Ectodermal cell (in vitro differentiated cells): ENCODE results near the gene TTC32.

Experiments
- H3K27ac ChIP-seq: 2 replicates; pipeline ENCODE4 v1.7.0; 2013; ENCODE audit warnings: mild to moderate bottlenecking, low read depth, low read length; ENCODE audit not compliant: insufficient read depth, poor library complexity, severe bottlenecking
- H3K27me3 ChIP-seq: 2 replicates; pipeline ENCODE4 v1.7.0; 2013; ENCODE audit warnings: mild to moderate bottlenecking, low read length; ENCODE audit not compliant: insufficient read depth, control insufficient read depth, poor library complexity, severe bottlenecking
- H3K36me3 ChIP-seq: one replicate; pipeline ENCODE4 v1.7.0; 2013; ENCODE audit warnings: low read length; ENCODE audit not compliant: control insufficient read depth, insufficient read depth
- H3K4me1 ChIP-seq: one replicate; pipeline ENCODE4 v1.7.0; 2013; ENCODE audit warnings: low read length; ENCODE audit not compliant: control insufficient read depth, insufficient read depth
- H3K4me3 ChIP-seq: 2 replicates; pipeline ENCODE4 v1.7.0; 2013; ENCODE audit warnings: low read depth, low read length, control low read depth; ENCODE audit not compliant: insufficient read depth
- H3K9me3 ChIP-seq: 2 replicates; pipeline ENCODE4 v1.7.0; 2013; ENCODE audit warnings: mild to moderate bottlenecking, low read length, moderate library complexity; ENCODE audit not compliant: control insufficient read depth
- WGBS, 2 experiments: methylation state at CpG; one replicate each; pipeline ENCODE4 v1.1.7; 2013; ENCODE audit warnings: missing lambda C conversion rate in 2 of 2; 5-methylcytosine and 5-hydroxymethylcytosine counted together

TTC32 gene

GRCh38 chr2:19854596-19855541 lies 46.9 kb downstream of the TTC32 start:
- H3K27ac ChIP-seq, result no peak overlapping the region
- 92 to 93% methylated on average over 19 to 20 of the region's 20 CpGs for WGBS, 2 experiments
- H3K4me3 ChIP-seq, result no peak overlapping the region
- no peaks in the 10 kb centered on the region for H3K4me1 ChIP-seq
- H3K9me3 ChIP-seq, result no peaks in the 10 kb centered on the region
- H3K36me3 ChIP-seq, result no peaks in the 10 kb centered on the region
- no peaks in the 10 kb centered on the region for H3K27me3 ChIP-seq

DNA sequence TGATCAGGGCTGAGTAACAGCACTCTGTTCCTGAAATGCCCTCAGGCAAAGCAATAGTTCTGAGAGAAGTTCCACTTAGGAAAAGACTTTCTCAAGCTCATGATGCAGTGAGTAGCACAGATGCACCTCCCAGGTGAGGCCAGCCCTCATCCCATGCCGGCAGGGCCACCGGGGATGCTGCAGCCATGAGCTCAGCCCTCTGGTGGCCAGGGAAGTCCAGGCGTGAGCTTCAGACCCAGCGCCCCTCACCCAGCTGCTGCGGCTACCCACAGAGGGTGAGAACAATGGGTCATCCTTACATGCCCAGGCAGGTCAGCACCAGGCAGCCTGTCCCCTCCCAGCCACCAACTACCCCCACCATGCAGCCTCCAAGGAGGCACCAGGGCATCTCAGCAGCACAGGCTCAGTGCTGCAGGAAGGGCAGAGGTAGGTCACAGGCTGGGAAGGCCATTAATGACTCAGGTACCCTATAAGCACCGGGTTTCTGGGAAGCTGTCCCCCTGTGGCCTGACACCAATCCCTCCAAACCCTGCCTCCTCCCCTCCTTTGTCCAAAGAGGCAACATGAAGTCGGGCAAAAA lies 50.6 kb downstream of the TTC32 start:
- H3K9me3 ChIP-seq, result no peaks in the 10 kb centered on the region
- no peaks in the 10 kb centered on the region for H3K4me1 ChIP-seq
- no peak overlapping the region for H3K27ac ChIP-seq
- no peaks in the 10 kb centered on the region for H3K27me3 ChIP-seq
- no peak overlapping the region for H3K4me3 ChIP-seq
- WGBS, 2 experiments, result 78 to 83% methylated on average over 7 of the region's 7 CpGs
- H3K36me3 ChIP-seq, result no peaks in the 10 kb centered on the region

DNA sequence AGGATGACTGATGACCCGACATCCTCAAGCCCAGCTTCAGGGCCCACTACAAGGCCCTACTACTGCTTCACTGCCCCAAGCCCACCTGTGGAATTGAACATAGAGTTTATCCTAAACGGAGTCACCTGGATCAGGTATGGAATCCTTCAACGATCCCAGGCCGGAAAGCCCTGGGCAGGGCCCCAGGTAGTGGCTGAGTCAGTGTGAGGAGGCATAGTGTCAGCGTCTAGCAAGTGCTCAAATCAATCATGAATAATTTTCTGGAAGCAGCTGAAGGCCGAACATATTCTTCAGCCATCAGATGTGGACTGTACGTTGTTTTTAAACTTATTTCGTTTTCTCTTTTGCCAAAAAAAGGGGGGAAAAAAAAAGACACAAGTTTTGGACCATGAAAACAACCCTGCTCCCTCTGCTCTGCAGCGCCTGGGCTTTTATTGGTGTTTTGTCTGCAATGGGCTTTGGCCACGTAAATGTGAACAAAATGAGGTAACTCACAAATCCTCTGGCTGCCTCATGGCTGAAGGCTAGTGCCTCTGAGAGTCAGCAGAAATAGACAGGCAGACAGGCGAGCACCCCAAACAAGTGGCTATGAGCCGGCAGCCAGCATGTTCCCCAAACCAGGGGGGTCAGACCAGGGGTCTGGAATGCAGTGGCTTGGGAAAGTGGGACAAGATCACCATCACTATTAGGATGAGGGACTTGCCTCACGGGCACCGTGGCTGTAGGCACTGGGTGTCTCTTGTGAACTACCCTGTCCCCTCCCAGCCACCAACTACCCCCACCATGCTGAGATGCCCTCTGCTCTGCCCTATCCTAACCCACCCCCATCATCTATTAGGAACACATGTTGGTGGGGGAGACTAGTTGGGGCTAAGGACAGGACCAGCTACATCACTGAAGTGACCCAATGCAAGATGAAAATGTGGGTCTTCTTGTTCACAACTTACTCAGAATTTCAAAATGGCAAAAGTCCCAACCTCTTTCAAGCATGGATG lies 51.4 kb downstream of the TTC32 start:
- Histone ChIP-seq H3K36me3 (no peaks in the 10 kb centered on the region), H3K9me3 (no peaks in the 10 kb centered on the region), H3K27ac (no peak overlapping the region), H3K4me3 (no peak overlapping the region), H3K4me1 (no peaks in the 10 kb centered on the region), H3K27me3 (no peaks in the 10 kb centered on the region)
- 89 to 90% methylated on average over 14 of the region's 14 CpGs for WGBS, 2 experiments

DNA sequence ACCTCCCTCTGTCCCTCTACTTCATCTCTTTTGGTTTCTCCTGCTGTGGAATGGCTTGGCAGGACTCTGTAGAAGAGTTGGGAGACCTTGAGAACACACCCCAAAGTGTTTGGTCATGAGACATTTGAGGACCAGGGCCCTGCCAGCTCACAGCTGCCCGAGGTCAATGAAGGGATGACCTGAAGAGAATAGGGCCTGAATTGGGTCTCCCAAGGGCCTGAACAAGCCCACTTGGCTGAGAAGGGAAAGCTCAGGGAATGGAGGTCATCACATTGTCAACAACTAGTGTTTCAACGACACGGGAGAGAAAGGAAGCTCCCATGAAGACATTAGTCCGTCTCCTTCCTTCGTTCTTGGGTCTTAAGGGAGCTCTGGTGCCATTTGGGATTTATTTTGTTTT lies 52.8 kb downstream of the TTC32 start:
- no peaks in the 10 kb centered on the region for H3K9me3 ChIP-seq
- 93 to 96% methylated on average over 5 of the region's 5 CpGs for WGBS, 2 experiments
- no peaks in the 10 kb centered on the region for H3K27me3 ChIP-seq
- no peaks in the 10 kb centered on the region for H3K4me1 ChIP-seq
- no peaks in the 10 kb centered on the region for H3K36me3 ChIP-seq
- no peak overlapping the region for H3K27ac ChIP-seq
- H3K4me3 ChIP-seq, result no peak overlapping the region

DNA sequence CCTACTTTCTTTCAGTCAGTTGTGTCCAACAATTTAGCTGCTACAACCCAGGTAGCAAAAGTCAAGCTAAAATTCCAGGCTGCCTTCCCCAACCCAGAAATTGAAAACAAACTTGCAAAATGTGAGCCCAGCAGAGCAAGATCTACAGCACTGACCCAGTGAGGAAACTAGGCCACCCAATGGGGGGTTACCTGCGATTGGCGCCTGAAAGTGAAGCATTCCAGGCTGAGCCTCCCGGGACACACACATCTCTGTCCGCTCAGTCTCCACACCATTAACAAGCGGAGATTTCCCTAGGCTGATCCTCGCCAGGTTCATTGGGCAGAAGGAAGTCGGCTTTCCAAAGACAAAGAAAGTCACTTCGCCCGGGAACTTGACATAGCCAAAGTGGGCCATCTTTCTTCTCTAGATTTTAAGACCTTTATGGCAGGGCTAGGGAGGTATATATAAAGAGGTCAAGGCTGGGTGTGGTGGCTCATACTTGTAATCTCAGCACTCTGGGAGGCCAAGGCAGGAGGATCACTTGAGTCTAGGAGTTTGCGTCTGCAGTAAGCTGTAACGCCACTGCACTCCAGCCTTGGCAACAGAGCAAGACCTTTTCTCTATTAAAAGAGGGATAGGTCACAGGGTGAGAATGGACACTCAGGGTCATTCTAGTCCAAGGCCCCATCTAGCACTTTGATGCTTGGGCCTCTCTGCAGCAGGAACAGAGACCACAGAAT lies 53.6 kb downstream of the TTC32 start:
- no peaks in the 10 kb centered on the region for H3K27me3 ChIP-seq
- H3K4me1 ChIP-seq, result no peaks in the 10 kb centered on the region
- no peak overlapping the region for H3K27ac ChIP-seq
- H3K4me3 ChIP-seq, result no peak overlapping the region
- H3K9me3 ChIP-seq, result no peaks in the 10 kb centered on the region
- WGBS, 2 experiments, result 86 to 88% methylated on average over 11 of the region's 11 CpGs
- no peaks in the 10 kb centered on the region for H3K36me3 ChIP-seq

GRCh38 chr2:19847486-19847885 lies 54.3 kb downstream of the TTC32 start:
- H3K9me3 ChIP-seq, result no peaks in the 10 kb centered on the region
- no peaks in the 10 kb centered on the region for H3K27me3 ChIP-seq
- WGBS, 2 experiments, result 96 to 98% methylated on average over 4 of the region's 4 CpGs
- H3K36me3 ChIP-seq, result no peaks in the 10 kb centered on the region
- no peaks in the 10 kb centered on the region for H3K4me1 ChIP-seq
- H3K4me3 ChIP-seq, result no peak overlapping the region
- H3K27ac ChIP-seq, result no peak overlapping the region
